ENCODE data around the gene CYP39A1. TPM values are rescaled to one million over a fixed set of nuclear protein-coding genes. Genes with fewer than 3 reads are reported as not detected.

Gene CYP39A1
- total RNA-seq, 1 donor: 4.3 TPM

DNA sequence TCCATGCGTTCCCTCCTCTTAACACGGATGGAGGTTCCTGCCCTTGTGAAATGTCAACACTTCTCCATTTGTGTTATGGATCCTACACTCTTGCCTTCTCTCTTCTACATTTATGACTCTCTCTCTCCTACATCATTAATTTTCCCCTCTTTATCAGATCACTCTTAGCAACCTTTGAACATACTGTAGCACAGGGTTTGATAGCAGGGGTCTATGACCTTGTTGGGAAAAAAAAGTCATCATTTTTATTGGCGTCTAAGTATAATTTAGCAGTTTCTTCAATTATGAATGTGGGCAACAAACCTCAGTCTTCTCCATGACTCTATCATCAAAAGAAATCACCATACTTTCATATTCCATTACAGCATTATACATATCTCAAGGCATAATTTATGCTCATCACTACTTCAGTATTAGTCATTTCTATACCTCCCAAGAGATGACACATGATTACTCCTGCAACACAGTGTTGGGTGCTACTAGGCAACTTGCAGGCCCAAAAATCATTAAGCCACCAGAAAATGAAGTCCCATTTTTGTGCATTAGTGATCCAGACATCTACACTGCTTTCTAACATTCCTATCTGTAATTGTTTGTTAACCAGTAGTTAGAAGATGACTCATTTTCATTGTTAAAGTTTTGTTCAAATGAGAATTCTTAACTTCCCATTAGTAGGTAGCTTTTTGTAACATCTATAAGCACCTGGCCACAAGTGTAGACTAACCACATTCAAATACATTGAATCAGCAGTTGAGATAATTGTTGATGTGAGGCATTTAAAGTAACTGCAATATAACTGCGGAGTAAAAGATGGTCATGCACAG is 9.5 kb downstream of the CYP39A1 start:
- Histone ChIP-seq H3K79me2 (ENCODE audit: insufficient read depth, low read length) (no peaks in the 10 kb centered on the region), H2AFZ (ENCODE audit: low read length) (no peak overlapping the region), H3K4me3 (ENCODE audit: insufficient read depth, low read length) (no peak overlapping the region), H3K27me3 (ENCODE audit: insufficient read depth, low read length) (no peaks in the 10 kb centered on the region), H4K20me1 (ENCODE audit: insufficient read depth, low read length) (no peaks in the 10 kb centered on the region), H3K4me1 (ENCODE audit: insufficient read depth, low read length) (no peaks in the 10 kb centered on the region), H3K9me3 (ENCODE audit: low read depth, low read length) (no peaks in the 10 kb centered on the region), H3K36me3 (ENCODE audit: insufficient read depth, low read length) (no peaks in the 10 kb centered on the region), H3K4me2 (ENCODE audit: insufficient read depth, low read length) (no peak overlapping the region), H3K27ac (ENCODE audit: low read depth, low read length) (no peak overlapping the region)
- no peak for TF ChIP-seq CTCF (IDR thresholded peaks at IDR 0.05; ENCODE audit: extremely low read depth, low read depth, low read length)
- no peak for DNase-seq (ENCODE audit: insufficient read length, low spot score, missing footprints)

GRCh38 chr6:46638650-46639049 is 14.0 kb downstream of the CYP39A1 start:
- Histone ChIP-seq H3K27me3 (ENCODE audit: insufficient read depth, low read length) (no peaks in the 10 kb centered on the region), H3K4me2 (ENCODE audit: insufficient read depth, low read length) (no peak overlapping the region), H4K20me1 (ENCODE audit: insufficient read depth, low read length) (no peaks in the 10 kb centered on the region), H3K9me3 (ENCODE audit: low read depth, low read length) (no peaks in the 10 kb centered on the region), H3K4me1 (ENCODE audit: insufficient read depth, low read length) (no peaks in the 10 kb centered on the region), H3K27ac (ENCODE audit: low read depth, low read length) (no peak overlapping the region), H3K79me2 (ENCODE audit: insufficient read depth, low read length) (no peaks in the 10 kb centered on the region), H3K36me3 (ENCODE audit: insufficient read depth, low read length) (no peaks in the 10 kb centered on the region), H2AFZ (ENCODE audit: low read length) (no peak overlapping the region), H3K4me3 (ENCODE audit: insufficient read depth, low read length) (no peak overlapping the region)
- TF ChIP-seq CTCF (IDR thresholded peaks at IDR 0.05; ENCODE audit: extremely low read depth, low read depth, low read length): no peak
- DNase-seq (ENCODE audit: insufficient read length, low spot score, missing footprints): no peak

DNA sequence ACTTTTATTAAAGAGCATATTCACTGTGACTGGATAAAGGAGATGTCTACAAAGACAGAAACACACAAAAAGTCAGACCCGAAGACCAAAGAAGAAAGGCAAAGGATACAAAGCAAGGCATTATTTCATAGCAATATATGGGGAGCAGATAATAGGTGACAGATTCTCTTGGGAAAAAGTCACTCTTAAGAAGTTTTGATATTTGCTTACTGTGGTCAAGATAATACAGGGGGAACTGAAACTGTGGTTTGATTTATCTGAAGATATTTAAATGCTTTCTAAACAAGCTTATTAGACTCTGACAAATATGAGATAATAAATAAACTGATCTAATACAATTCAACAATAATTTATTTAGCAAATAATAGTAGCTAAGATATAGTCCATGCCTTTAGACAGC is 14.7 kb downstream of the CYP39A1 start:
- H4K20me1 ChIP-seq (ENCODE audit: insufficient read depth, low read length): no peaks in the 10 kb centered on the region
- TF ChIP-seq CTCF (IDR thresholded peaks at IDR 0.05; ENCODE audit: extremely low read depth, low read depth, low read length): no peak
- H3K27ac ChIP-seq (ENCODE audit: low read depth, low read length): no peak overlapping the region

DNA sequence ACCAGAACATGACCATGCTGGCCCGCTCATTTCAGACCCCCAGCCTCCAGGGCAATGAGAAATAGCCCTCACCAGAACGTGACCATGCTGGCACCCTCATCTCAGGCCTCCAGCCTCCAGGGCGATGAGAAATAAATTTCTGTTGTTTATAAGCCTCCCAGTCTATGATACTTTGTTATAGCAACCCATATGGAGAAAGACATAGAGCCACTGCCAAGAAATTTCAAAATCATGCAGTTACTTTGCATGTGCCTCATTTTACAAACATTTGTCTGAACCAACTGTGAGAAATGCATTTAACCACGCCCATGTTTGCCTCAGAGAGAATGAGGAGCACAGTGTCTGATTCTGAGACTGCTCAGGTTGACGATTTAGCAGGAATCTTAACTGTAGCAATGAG is 15.5 kb downstream of the CYP39A1 start:
- TF ChIP-seq CTCF (IDR thresholded peaks at IDR 0.05; ENCODE audit: extremely low read depth, low read depth, low read length): no peak
- no peak for DNase-seq (ENCODE audit: insufficient read length, low spot score, missing footprints)
- Histone ChIP-seq H3K4me2 (ENCODE audit: insufficient read depth, low read length) (no peak overlapping the region), H4K20me1 (ENCODE audit: insufficient read depth, low read length) (no peaks in the 10 kb centered on the region), H2AFZ (ENCODE audit: low read length) (no peak overlapping the region), H3K27ac (ENCODE audit: low read depth, low read length) (no peak overlapping the region), H3K36me3 (ENCODE audit: insufficient read depth, low read length) (no peaks in the 10 kb centered on the region), H3K4me1 (ENCODE audit: insufficient read depth, low read length) (no peaks in the 10 kb centered on the region), H3K4me3 (ENCODE audit: insufficient read depth, low read length) (no peak overlapping the region), H3K9me3 (ENCODE audit: low read depth, low read length) (no peaks in the 10 kb centered on the region), H3K27me3 (ENCODE audit: insufficient read depth, low read length) (no peaks in the 10 kb centered on the region), H3K79me2 (ENCODE audit: insufficient read depth, low read length) (no peaks in the 10 kb centered on the region)

More for the DNA sequence above, 14.7 kb downstream of the CYP39A1 start:
- Histone ChIP-seq H3K4me2 (ENCODE audit: insufficient read depth, low read length) (no peak overlapping the region), H3K79me2 (ENCODE audit: insufficient read depth, low read length) (no peaks in the 10 kb centered on the region), H2AFZ (ENCODE audit: low read length) (no peak overlapping the region), H3K36me3 (ENCODE audit: insufficient read depth, low read length) (no peaks in the 10 kb centered on the region), H3K27me3 (ENCODE audit: insufficient read depth, low read length) (no peaks in the 10 kb centered on the region), H3K4me3 (ENCODE audit: insufficient read depth, low read length) (no peak overlapping the region), H3K4me1 (ENCODE audit: insufficient read depth, low read length) (no peaks in the 10 kb centered on the region), H3K9me3 (ENCODE audit: low read depth, low read length) (no peaks in the 10 kb centered on the region)
- no peak for DNase-seq (ENCODE audit: insufficient read length, low spot score, missing footprints)
